Astrocyte of the cerebellum (primary cell): ENCODE measurements around the gene GLCE.

Experiments used
- DNase-seq: peaks from one replicate; pipeline ENCODE4 v3.0.0-alpha.2; 2011; ENCODE audit warnings: low read depth
- H3K4me3 ChIP-seq: 2 replicates; pipeline ENCODE4 v1.5.1; 2011; ENCODE audit warnings: mild to moderate bottlenecking, low read depth, low read length, moderate library complexity
- in situ Hi-C: cut with HindIII; loops from 2 replicates; pipeline ENCODE4 v1.10.0; 2017; ENCODE audit warnings: low sequenced_read_pairs
- TF ChIP-seq, protein P1 (sequence below): IDR thresholded peaks from 2 replicates; pipeline ENCODE4 v1.5.1; 2012; ENCODE audit warnings: low read length, low read depth, moderate library complexity, mild to moderate bottlenecking; ENCODE audit errors: missing control alignments

Gene GLCE

DNA sequence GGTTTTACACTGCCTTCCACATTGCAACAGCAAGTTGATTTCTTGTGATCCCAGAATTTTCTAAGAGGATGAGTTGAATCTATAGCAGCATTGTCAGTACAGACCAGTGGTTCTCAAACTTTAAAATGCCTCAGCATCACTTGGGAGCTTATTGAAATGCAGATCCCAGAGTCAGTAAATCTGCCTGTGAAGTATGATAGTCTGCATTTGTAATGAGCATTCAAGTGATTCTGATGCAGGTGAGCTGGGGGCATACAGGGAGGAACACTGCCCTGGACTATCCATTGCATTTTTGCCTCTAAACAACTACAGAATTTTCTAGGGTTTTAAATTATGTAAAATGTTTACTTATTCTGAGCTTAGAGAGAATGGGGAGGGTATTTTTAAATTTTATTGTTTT is 110.8 kb downstream of the GLCE start:
- in situ Hi-C loops, result no loop called here
- no peak for DNase-seq
- no peak overlapping the region for H3K4me3 ChIP-seq
- TF ChIP-seq, protein P1, sequence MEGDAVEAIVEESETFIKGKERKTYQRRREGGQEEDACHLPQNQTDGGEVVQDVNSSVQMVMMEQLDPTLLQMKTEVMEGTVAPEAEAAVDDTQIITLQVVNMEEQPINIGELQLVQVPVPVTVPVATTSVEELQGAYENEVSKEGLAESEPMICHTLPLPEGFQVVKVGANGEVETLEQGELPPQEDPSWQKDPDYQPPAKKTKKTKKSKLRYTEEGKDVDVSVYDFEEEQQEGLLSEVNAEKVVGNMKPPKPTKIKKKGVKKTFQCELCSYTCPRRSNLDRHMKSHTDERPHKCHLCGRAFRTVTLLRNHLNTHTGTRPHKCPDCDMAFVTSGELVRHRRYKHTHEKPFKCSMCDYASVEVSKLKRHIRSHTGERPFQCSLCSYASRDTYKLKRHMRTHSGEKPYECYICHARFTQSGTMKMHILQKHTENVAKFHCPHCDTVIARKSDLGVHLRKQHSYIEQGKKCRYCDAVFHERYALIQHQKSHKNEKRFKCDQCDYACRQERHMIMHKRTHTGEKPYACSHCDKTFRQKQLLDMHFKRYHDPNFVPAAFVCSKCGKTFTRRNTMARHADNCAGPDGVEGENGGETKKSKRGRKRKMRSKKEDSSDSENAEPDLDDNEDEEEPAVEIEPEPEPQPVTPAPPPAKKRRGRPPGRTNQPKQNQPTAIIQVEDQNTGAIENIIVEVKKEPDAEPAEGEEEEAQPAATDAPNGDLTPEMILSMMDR, result no peak

DNA sequence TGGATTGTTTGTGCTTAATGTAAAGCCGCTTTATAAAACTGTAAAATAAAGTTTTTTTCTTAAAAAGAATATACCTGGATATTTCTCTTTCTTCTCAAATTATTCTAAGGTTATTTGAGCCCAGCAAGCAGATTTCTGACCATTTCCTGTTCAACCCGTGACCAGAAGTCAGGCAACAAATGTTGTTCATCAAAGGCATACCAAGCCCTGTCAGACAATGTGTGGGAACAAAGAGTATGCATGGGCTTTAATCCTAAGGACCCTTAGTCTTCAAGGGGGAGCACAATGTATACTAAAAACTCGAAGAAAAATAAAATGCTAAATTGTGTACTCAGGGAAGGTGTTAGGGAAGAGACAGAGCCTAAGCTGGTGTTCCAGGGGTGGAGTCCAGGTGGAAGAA is 111.7 kb downstream of the GLCE start:
- in situ Hi-C loops, result no loop called here

DNA sequence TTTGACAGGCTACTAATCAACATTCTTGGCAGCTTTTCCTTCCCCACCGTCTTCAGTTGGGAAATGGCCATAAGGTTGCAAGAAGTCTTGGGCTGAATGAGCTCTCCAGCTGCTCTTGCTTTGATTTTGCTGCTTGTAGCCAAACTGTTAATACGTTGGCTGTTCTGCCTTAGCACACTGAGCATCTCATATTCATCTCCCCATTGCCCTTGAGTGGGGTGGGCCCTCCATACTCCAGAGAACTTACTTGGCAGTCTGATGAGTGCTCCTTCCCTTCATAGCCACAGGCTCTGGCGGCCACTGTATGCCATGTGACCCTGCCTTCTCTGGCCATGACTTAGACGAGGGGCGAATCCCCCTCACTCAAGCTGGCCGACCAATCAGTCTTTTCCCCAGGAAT is 112.5 kb downstream of the GLCE start:
- in situ Hi-C loops, result no loop called here
- H3K4me3 ChIP-seq, result no peak overlapping the region
- DNase-seq, result no peak
- TF ChIP-seq, protein P1, result no peak

More for the DNA sequence above, 111.7 kb downstream of the GLCE start:
- no peak overlapping the region for H3K4me3 ChIP-seq
- no peak for DNase-seq
- TF ChIP-seq, protein P1, result no peak

DNA sequence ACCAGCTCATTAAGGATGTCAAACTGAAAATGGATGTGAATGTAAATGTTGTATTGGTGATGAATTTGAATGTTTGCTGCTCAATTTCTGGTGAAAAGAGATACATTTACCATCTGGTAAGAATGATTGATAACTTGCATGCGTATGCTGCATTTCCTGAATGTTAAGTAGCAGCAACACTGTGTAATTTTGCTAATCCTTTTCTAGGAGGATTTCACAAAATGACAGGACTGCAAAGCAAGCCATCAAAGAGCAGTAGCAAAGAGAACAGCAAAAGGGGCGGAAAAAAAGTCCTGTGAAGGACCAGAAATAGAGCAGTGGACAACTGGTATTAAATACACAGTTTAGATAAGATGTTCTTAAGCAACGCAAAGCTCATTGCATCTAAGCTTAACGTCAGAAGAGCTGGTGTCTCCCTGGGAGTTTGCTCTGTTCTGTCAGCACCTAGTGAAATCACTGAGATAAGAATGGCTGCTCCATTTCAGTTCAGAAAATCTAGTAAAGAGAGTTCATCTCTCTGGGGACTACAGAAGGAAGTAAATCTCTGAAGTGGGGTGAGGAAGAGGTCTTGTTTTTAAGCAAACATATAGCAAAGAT is 114.7 kb downstream of the GLCE start:
- in situ Hi-C loops, result no loop called here
- DNase-seq, result no peak
- H3K4me3 ChIP-seq, result no peak overlapping the region
- TF ChIP-seq, protein P1, result no peak

DNA sequence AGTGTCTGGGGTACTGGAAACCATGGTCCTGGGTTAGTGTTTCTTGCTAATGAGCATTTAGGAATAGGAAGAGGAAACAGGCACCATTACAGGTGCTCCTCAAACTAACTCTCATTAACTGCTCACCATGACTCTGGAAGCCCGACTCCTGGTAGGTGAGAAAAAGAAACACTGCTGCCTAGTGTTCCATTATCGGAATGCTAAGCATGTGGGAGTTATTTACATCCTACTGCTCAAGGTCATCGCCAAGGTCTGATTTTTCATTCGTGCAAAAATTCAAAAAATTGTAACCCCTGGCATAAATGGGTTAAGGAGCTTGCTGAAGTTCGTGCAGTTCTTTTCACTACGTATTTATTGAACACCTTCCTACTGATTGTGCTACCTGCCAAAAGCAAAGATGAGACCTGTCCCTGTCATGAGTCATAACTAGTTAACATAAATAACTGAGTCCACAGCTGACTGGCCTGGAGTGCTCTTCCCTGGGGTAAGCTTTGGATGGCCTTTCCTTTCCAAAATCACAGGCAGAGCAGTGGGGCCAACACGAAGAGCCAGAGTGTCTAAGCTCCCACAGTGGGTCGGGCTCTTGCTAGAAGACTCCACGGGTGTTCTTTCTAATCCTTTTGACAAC is 115.6 kb downstream of the GLCE start:
- in situ Hi-C loops, result no loop called here
- DNase-seq, result no peak
- H3K4me3 ChIP-seq, result no peak overlapping the region
- TF ChIP-seq, protein P1, result no peak

DNA sequence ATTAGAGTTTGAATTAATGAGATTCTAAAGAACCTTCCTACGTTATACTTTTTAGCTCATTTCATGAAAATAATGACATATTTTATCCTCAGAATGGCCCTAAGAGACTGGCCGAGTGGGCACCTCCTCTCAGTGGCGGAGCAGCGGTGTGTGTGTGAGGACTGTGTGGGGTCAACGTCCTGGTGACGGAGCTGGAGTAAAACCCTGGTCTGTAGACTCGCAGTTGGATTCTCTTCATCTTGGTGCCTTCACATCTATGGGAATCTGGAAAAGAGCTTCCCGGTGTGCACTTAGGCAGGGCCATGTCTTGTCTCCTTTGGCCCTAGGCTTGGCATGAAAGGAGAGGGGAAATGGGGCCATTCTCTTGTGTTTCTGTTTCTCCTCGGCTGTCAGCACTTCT is 116.9 kb downstream of the GLCE start:
- no peak for DNase-seq
- no peak overlapping the region for H3K4me3 ChIP-seq
- TF ChIP-seq, protein P1, result no peak
- in situ Hi-C loops, result no loop called here
